Measurements from ENCODE around the gene SH2B3.

- TF ChIP-seq CTCF (IDR thresholded peaks at IDR 0.05; ENCODE audit: low read depth, low read length, poor library complexity, severe bottlenecking) (no peak), EZH2phosphoT487 (IDR thresholded peaks at IDR 0.05; ENCODE audit: borderline replicate concordance, low read length) (no peak)
These were observed 3.7 kb downstream of the SH2B3 start for GRCh38 chr12:111409403-111409779.

Data from DOHH2 (cell line).